ENCODE results near the gene IFNAR2.

DNA sequence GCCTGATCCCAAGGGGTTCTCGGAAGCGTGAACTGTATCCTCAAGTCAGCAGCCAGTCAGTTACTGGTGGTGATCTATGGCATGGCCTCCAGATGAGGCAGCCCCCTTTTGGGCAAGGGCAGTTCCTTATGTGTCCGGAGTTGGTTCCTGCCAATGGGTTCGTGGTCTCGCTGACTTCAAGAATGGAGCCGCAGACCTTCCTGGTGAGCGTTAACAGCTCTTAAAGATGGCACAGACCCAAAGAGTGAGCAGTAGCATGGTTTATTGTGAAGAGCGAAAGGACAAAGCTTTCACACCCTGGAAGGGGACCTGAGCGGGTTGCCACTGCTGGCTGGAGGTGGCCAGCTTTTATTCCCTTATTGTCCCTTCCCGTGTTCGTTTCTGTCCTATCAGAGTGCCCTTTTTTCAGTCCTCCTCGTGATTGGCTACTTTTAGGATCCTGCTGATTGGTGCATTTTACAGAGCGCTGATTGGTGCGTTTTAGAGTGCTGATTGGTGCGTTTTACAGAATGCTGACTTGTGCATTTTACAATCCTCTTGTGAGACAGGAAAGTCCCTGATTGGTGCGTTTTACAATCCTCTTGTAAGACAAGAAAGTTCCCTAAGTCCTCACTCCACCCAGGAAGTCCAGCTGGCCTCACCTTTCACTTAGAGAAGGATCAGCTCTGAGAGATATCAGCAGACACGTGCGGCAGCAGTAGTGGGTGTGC is 27.5 kb downstream of the IFNAR2 start:
- no peak for TF ChIP-seq CTCF (conservative IDR thresholded peaks at IDR 0.05)
- no peak for TF ChIP-seq ZFX (IDR thresholded peaks at IDR 0.05)

Measured in C4-2B (cell line).